ENCODE measurements around the gene GIGYF2.
A peak's percentile ranks its signal among the peaks of the same experiment; 100 is the strongest.
"Not testable (repeated sequence)": the region's sequence is repeated elsewhere in the genome, so short reads cannot be mapped to it uniquely, and the experiment has no call there.

The GIGYF2 gene

DNA sequence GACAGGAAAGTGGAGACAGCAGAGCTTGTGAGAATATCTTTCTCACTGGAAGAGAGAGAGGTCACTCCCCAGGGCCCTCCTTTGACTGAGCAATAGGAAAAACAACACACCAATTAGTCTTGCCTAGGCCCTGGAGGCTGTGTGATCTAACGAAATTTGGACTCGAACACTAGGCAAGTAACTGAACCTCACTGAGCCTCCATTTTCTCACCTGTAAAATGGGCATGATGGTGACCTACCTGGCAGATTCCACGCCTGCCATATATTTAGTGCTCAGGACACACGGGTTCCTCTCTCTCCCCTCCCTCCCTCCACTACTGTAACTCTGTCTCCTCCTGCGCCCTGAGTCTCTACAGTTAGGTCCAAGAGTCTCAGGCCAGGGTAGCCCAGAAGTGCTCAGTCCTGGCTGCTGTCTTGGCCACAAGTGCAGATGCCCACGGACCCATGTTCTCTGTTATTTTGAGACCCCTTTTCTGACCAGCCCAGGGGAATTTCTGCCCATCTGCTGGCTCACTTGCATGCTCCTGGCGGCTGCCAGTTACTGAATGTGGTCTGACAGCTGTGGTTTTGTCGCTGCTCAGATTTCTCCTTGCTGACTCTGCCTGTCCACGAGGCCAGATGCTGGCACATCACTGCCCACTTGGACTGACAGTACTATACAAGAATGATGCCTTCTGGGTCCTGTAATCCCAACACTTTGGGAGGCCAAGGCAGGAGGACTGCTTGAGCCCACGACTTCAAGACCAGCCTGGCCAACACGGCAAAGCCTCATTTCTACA, 9.6 kb upstream of the GIGYF2 start:
- Histone ChIP-seq H3K4me1 (ENCODE audit: control insufficient read depth, insufficient read depth, low read length) (no peaks in the 10 kb centered on the region), H3K4me3 (ENCODE audit: insufficient read depth, low read depth, low read length) (no peak overlapping the region), H3K36me3 (ENCODE audit: control insufficient read depth, insufficient read depth, low read length) (no peaks in the 10 kb centered on the region), H3K9me3 (ENCODE audit: control insufficient read depth, low read length) (no peaks in the 10 kb centered on the region), H3K27ac (ENCODE audit: insufficient read depth, low read depth, low read length, poor library complexity, severe bottlenecking) (no peak overlapping the region), H3K27me3 (ENCODE audit: control insufficient read depth, insufficient read depth, low read length, poor library complexity, severe bottlenecking) (no peaks in the 10 kb centered on the region)
- WGBS, 2 experiments = 88 to 90% methylated on average over 11 of the region's 11 CpGs

DNA sequence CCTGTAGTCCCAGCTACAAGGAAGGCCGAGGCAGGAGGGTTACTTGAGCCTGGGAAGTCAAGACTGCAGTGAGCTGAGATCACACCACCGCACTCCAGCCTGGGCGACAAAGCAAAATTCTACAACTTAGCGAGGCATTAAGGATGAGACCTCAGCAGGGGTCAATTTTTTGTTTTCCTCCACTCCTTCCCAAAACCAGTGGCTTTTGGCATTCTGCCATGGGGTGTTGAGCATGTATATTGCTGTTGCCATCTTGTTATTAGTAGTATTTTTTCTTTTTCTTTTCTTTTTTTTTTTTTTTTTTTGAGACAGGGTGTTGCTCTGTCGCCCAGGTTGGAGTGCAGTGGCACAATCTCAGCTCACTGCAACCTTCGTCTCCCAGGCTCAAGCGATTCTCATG, 8.9 kb upstream of the GIGYF2 start:
- no peaks in the 10 kb centered on the region for H3K27me3 ChIP-seq (ENCODE audit: control insufficient read depth, insufficient read depth, low read length, poor library complexity, severe bottlenecking)
- no peaks in the 10 kb centered on the region for H3K9me3 ChIP-seq (ENCODE audit: control insufficient read depth, low read length)
- H3K27ac ChIP-seq (ENCODE audit: insufficient read depth, low read depth, low read length, poor library complexity, severe bottlenecking) = no peak overlapping the region
- no peaks in the 10 kb centered on the region for H3K4me1 ChIP-seq (ENCODE audit: control insufficient read depth, insufficient read depth, low read length)
- H3K4me3 ChIP-seq (ENCODE audit: insufficient read depth, low read depth, low read length) = no peak overlapping the region
- no peaks in the 10 kb centered on the region for H3K36me3 ChIP-seq (ENCODE audit: control insufficient read depth, insufficient read depth, low read length)
- WGBS, 2 experiments = 90 to 93% methylated on average over 7 of the region's 7 CpGs

DNA sequence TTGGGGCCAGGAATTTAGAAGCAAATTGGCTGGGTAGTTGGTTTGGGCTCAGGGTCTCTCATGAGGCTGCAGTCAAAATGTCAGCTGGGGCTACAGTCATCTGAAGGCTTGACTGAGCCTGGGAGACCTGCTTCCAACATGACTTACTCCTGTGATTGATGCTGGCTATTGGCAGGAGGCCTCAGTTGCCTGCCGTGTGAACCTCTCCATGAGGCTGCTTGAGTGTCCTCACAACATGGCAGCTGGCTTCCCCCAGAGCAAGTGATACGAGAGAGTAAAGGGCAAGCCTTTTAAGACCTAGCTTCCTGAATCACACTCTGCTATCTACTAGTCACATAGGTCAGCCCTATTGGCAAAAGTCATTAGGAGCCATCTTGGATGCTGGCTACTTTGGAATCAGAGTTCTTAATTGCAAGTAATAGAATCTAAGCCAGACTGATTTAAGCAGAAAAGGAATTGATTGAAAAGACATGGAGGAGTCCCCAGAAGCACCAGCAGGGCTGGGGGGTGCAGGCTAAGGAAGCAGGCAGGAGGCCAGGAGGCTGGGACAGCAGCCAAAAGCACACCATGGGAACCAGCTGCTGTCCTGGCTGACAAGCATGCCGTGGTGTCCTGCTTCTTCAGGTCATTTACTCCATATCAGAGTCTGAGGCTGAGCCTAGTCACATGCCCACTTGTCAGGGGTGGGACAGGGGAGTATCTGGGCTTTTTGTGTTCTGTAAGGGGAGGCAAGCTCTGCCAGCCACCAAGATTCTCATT, 7.8 kb upstream of the GIGYF2 start:
- no peak overlapping the region for H3K4me3 ChIP-seq (ENCODE audit: insufficient read depth, low read depth, low read length)
- H3K4me1 ChIP-seq (ENCODE audit: control insufficient read depth, insufficient read depth, low read length) = no peaks in the 10 kb centered on the region
- 85 to 87% methylated on average over 3 of the region's 3 CpGs for WGBS, 2 experiments
- no peak overlapping the region for H3K27ac ChIP-seq (ENCODE audit: insufficient read depth, low read depth, low read length, poor library complexity, severe bottlenecking)
- no peaks in the 10 kb centered on the region for H3K9me3 ChIP-seq (ENCODE audit: control insufficient read depth, low read length)
- no peaks in the 10 kb centered on the region for H3K27me3 ChIP-seq (ENCODE audit: control insufficient read depth, insufficient read depth, low read length, poor library complexity, severe bottlenecking)
- H3K36me3 ChIP-seq (ENCODE audit: control insufficient read depth, insufficient read depth, low read length) = no peaks in the 10 kb centered on the region

DNA sequence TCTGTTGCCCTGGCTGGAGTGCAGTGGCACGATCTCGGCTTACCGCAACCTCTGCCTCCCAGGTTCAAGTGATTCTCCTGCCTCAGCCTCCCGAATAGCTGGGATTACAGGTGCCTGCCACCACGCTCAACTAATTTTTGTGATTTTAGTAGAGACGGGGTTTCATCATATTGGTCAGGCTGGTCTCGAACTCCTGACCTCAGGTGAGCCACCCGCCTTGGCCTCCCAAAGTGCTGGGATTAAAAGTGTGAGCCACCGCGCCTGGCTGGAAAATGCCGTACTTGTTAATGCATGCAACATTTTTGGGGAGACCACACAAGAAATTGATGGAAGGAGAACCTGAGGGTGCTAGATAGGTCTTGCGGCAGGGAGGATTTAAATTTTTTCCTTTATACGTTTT, 6.0 kb upstream of the GIGYF2 start:
- H3K4me3 ChIP-seq (ENCODE audit: insufficient read depth, low read depth, low read length); H3K4me1 ChIP-seq (ENCODE audit: control insufficient read depth, insufficient read depth, low read length); H3K9me3 ChIP-seq (ENCODE audit: control insufficient read depth, low read length); H3K36me3 ChIP-seq (ENCODE audit: control insufficient read depth, insufficient read depth, low read length); H3K27me3 ChIP-seq (ENCODE audit: control insufficient read depth, insufficient read depth, low read length, poor library complexity, severe bottlenecking); H3K27ac ChIP-seq (ENCODE audit: insufficient read depth, low read depth, low read length, poor library complexity, severe bottlenecking): not testable (repeated sequence)
- 94% methylated on average over 12 to 13 of the region's 13 CpGs for WGBS, 2 experiments

DNA sequence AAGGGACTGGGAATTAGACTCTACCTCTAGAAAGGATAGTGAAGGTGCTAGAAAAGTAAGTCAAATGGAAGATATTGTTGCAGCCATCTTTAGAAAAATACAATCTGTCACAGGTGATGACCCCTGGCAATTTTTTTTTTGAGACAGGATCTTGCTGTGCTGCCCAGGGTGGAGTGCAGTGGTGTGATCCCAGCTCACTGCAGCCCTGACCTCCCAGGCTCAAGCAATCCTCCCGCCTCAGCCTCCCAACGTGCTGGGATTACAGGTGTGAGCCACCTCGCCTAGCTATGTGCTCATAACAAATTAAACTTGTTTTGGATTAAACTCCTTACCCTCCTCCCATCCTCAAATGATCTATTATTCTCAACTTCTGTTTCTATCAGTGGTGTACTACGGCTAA, 3.8 kb upstream of the GIGYF2 start:
- WGBS, 2 experiments = 92% methylated on average over 4 of the region's 4 CpGs
- no peaks in the 10 kb centered on the region for H3K9me3 ChIP-seq (ENCODE audit: control insufficient read depth, low read length)
- no peak overlapping the region for H3K27ac ChIP-seq (ENCODE audit: insufficient read depth, low read depth, low read length, poor library complexity, severe bottlenecking)
- H3K27me3 ChIP-seq (ENCODE audit: control insufficient read depth, insufficient read depth, low read length, poor library complexity, severe bottlenecking) = no peaks in the 10 kb centered on the region
- peaks cover under 1% of the 10 kb centered on the region for H3K4me1 ChIP-seq (ENCODE audit: control insufficient read depth, insufficient read depth, low read length)
- H3K36me3 ChIP-seq (ENCODE audit: control insufficient read depth, insufficient read depth, low read length) = no peaks in the 10 kb centered on the region
- H3K4me3 ChIP-seq (ENCODE audit: insufficient read depth, low read depth, low read length) = no peak overlapping the region

DNA sequence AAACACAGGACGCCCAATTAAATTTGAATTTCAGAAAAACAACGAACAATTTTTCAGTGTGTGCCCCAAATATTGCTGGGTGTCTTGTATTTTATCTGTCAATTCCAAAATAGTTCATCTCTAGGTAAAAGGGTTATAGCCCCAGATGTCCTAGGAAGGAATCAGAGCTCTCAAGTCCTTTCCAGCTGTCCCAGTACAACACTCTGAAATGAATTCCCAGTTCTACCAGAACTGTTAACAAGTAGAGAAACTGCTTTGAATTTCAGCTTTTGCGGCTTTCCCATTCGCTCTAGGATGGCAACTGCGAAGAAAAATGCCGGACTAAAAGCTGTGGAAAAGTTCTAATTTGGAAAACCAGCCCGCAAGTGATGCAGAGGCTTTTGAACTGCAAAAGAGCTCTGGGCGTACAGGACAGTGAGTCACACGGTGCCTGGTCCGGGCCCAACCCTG, 497 bp upstream of the GIGYF2 start:
- Histone ChIP-seq H3K4me1 (ENCODE audit: control insufficient read depth, insufficient read depth, low read length) (peaks cover 14% of the 10 kb centered on the region), H3K4me3 (ENCODE audit: insufficient read depth, low read depth, low read length) (peak overlapping the region; percentile 99), H3K27me3 (ENCODE audit: control insufficient read depth, insufficient read depth, low read length, poor library complexity, severe bottlenecking) (no peaks in the 10 kb centered on the region), H3K27ac (ENCODE audit: insufficient read depth, low read depth, low read length, poor library complexity, severe bottlenecking) (no peak overlapping the region), H3K36me3 (ENCODE audit: control insufficient read depth, insufficient read depth, low read length) (no peaks in the 10 kb centered on the region), H3K9me3 (ENCODE audit: control insufficient read depth, low read length) (no peaks in the 10 kb centered on the region)
- 58 to 59% methylated on average over 10 of the region's 10 CpGs for WGBS, 2 experiments

DNA sequence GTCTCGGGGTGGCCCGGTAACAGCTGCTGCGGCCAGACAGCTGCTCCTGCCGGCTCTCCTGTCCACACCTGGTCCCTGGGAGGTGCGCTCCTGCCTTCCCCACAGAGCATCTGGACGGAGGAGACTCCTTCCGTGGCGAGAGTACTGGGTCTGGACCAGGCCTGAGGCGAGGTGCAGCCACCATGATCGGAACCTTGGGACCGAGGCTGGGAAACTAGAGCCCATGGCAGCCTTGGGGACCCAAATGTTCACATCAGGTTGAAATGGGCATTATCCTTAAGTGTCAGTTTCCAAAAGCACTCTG, 628 bp downstream of the GIGYF2 start:
- no peaks in the 10 kb centered on the region for H3K9me3 ChIP-seq (ENCODE audit: control insufficient read depth, low read length)
- peak overlapping the region; percentile 82 for H3K27ac ChIP-seq (ENCODE audit: insufficient read depth, low read depth, low read length, poor library complexity, severe bottlenecking)
- H3K4me3 ChIP-seq (ENCODE audit: insufficient read depth, low read depth, low read length) = peak overlapping the region; percentile 99
- H3K36me3 ChIP-seq (ENCODE audit: control insufficient read depth, insufficient read depth, low read length) = no peaks in the 10 kb centered on the region
- 1% methylated on average over 11 of the region's 11 CpGs for WGBS, 2 experiments
- no peaks in the 10 kb centered on the region for H3K27me3 ChIP-seq (ENCODE audit: control insufficient read depth, insufficient read depth, low read length, poor library complexity, severe bottlenecking)
- peaks cover 14% of the 10 kb centered on the region for H3K4me1 ChIP-seq (ENCODE audit: control insufficient read depth, insufficient read depth, low read length)

DNA sequence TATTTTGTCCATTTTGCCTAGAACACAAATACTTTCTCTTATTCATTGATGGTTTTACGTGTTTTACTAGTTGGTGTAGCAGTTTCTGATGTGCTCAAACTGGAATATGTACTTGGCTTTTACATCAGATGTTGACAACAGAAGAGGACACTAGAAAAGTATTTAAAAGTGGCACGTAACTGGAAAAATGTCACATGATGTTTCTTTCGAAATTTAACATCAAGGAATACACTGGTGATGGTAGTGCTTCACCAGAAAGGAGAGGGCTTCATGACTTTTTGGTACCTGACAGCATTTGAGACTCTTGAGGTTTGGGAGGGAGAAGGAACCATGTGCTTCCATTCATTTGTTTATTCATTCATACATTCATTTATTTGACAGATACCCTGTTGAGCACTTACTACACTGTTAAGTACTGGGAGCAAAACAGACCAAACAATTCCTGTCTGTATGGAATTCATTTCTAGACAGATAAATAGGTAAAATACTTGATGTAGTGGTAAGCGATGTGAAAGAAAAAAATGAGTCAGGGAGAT, 1.5 kb downstream of the GIGYF2 start:
- WGBS, 2 experiments = 73 to 80% methylated on average over 4 of the region's 4 CpGs
- H3K9me3 ChIP-seq (ENCODE audit: control insufficient read depth, low read length) = no peaks in the 10 kb centered on the region
- H3K27ac ChIP-seq (ENCODE audit: insufficient read depth, low read depth, low read length, poor library complexity, severe bottlenecking) = no peak overlapping the region
- H3K27me3 ChIP-seq (ENCODE audit: control insufficient read depth, insufficient read depth, low read length, poor library complexity, severe bottlenecking) = no peaks in the 10 kb centered on the region
- H3K4me3 ChIP-seq (ENCODE audit: insufficient read depth, low read depth, low read length) = peak overlapping the region; percentile 99
- peaks cover 14% of the 10 kb centered on the region for H3K4me1 ChIP-seq (ENCODE audit: control insufficient read depth, insufficient read depth, low read length)
- H3K36me3 ChIP-seq (ENCODE audit: control insufficient read depth, insufficient read depth, low read length) = no peaks in the 10 kb centered on the region

DNA sequence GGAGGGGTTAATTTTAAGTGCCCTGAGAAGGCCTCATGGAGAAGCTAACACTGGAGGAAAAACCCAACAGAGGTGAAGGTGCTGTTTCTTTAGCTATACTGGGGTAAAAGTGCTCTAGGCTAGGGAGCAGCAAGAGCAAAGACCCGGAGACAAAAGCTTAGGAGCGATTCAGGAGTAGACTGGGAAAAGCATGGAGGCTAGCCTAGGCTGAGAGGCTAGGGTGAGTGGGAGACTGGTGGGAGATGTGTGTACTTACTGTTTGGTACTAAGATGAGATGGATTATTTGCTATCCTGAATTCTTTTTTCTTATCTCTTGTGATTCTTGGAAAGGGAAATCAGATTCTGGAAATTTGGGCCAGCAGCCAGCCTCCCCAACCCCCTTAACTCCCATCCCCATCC, 2.0 kb downstream of the GIGYF2 start:
- Histone ChIP-seq H3K4me1 (ENCODE audit: control insufficient read depth, insufficient read depth, low read length) (peaks cover 14% of the 10 kb centered on the region), H3K9me3 (ENCODE audit: control insufficient read depth, low read length) (no peaks in the 10 kb centered on the region), H3K36me3 (ENCODE audit: control insufficient read depth, insufficient read depth, low read length) (peaks cover 3% of the 10 kb centered on the region), H3K27ac (ENCODE audit: insufficient read depth, low read depth, low read length, poor library complexity, severe bottlenecking) (no peak overlapping the region), H3K4me3 (ENCODE audit: insufficient read depth, low read depth, low read length) (peak overlapping the region; percentile 99), H3K27me3 (ENCODE audit: control insufficient read depth, insufficient read depth, low read length, poor library complexity, severe bottlenecking) (no peaks in the 10 kb centered on the region)
- WGBS, 2 experiments = 56 to 58% methylated on average over 2 of the region's 2 CpGs

DNA sequence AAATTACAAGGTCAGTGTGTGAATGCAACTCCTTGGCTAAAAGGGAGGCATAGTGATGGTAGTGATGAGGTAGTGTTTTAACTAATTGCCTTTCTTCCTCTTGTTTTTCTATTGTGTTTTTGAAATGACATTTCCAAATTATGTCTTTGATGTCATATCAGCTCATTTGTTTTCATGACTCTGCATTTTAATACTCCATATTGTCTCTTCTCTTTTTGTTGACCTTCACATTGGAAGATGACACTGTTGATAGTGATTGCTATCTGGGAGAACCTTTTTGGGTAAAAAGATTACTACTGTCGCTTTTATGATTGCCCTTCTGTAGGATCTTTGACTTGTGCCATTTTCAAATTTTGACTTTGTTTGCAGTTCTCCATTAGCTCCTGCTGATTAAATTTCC, 3.0 kb downstream of the GIGYF2 start:
- H3K4me1 ChIP-seq (ENCODE audit: control insufficient read depth, insufficient read depth, low read length) = peaks cover 14% of the 10 kb centered on the region
- peaks cover 9% of the 10 kb centered on the region for H3K36me3 ChIP-seq (ENCODE audit: control insufficient read depth, insufficient read depth, low read length)
- H3K4me3 ChIP-seq (ENCODE audit: insufficient read depth, low read depth, low read length) = no peak overlapping the region
- WGBS, 2 experiments = 94 to 100% methylated on average over 1 of the region's 1 CpG
- H3K27me3 ChIP-seq (ENCODE audit: control insufficient read depth, insufficient read depth, low read length, poor library complexity, severe bottlenecking) = no peaks in the 10 kb centered on the region
- no peak overlapping the region for H3K27ac ChIP-seq (ENCODE audit: insufficient read depth, low read depth, low read length, poor library complexity, severe bottlenecking)
- no peaks in the 10 kb centered on the region for H3K9me3 ChIP-seq (ENCODE audit: control insufficient read depth, low read length)

Measured in ectodermal cell (in vitro differentiated cells).